ENCODE data around the gene RREB1. TPM values are rescaled to one million over a fixed set of nuclear protein-coding genes. Genes with fewer than 3 reads are reported as not detected.

RREB1 gene
- total RNA-seq, 1 experiment from 2014 or later = 51.1 TPM

GRCh38 chr6:7180751-7181150 is 73.0 kb downstream of the RREB1 start:
- no peaks in the 10 kb centered on the region for H3K27me3 Mint-ChIP-seq (ENCODE audit: insufficient read depth, unreplicated experiment)
- H3K27me3 ChIP-seq (replicated peaks; ENCODE audit: control insufficient read depth, insufficient read depth, low read length) = no peaks in the 10 kb centered on the region
- H3K4me3 ChIP-seq (ENCODE audit: low read depth, low read length) = no peak overlapping the region
- ChIA-PET POLR2A (no interaction called here), CTCF (no interaction called here)
- DNase-seq = no peak
- H3K4me1 ChIP-seq = no peaks in the 10 kb centered on the region
- no peaks in the 10 kb centered on the region for H3K9me3 Mint-ChIP-seq (ENCODE audit: unreplicated experiment)
- no peaks in the 10 kb centered on the region for H3K9me3 ChIP-seq
- no peaks in the 10 kb centered on the region for H3K4me1 Mint-ChIP-seq (ENCODE audit: low read depth, unreplicated experiment)
- peaks cover 3% of the 10 kb centered on the region; the same call in 1 of the 2 replicates for H3K36me3 ChIP-seq (ENCODE audit: control insufficient read depth, insufficient read depth, low read length)
- intact Hi-C loops (cut with micrococcal nuclease; ENCODE audit: unreplicated experiment) = no loop called here
- H3K36me3 Mint-ChIP-seq (ENCODE audit: insufficient read depth, unreplicated experiment) = peaks cover 61% of the 10 kb centered on the region
- no peak overlapping the region for H3K27ac Mint-ChIP-seq (ENCODE audit: unreplicated experiment)
- no peak overlapping the region for H3K4me3 Mint-ChIP-seq (ENCODE audit: unreplicated experiment)
- TF ChIP-seq CTCF (IDR thresholded peaks at IDR 0.05; ENCODE audit: insufficient read depth in 1 of 2, low read depth in 1 of 2, low read length in 1 of 2, severe bottlenecking in 1 of 2, unreplicated experiment in 1 of 2) = no peak
- no TSS peak for BruUV-seq (replicated peaks)

- H3K36me3 ChIP-seq (ENCODE audit: control insufficient read depth, insufficient read depth, low read length) = peaks cover 3% of the 10 kb centered on the region; the same call in 1 of the 2 replicates
- Mint-ChIP-seq H3K4me3 (ENCODE audit: unreplicated experiment) (no peak overlapping the region), H3K27ac (ENCODE audit: unreplicated experiment) (no peak overlapping the region), H3K4me1 (ENCODE audit: low read depth, unreplicated experiment) (no peaks in the 10 kb centered on the region), H3K9me3 (ENCODE audit: unreplicated experiment) (no peaks in the 10 kb centered on the region), H3K36me3 (ENCODE audit: insufficient read depth, unreplicated experiment) (peaks cover 58% of the 10 kb centered on the region), H3K27me3 (ENCODE audit: insufficient read depth, unreplicated experiment) (no peaks in the 10 kb centered on the region)
- ChIA-PET POLR2A (no interaction called here), CTCF (no interaction called here)
- no TSS peak for BruUV-seq (replicated peaks)
- no peak for TF ChIP-seq CTCF (IDR thresholded peaks at IDR 0.05; ENCODE audit: insufficient read depth in 1 of 2, low read depth in 1 of 2, low read length in 1 of 2, severe bottlenecking in 1 of 2, unreplicated experiment in 1 of 2)
- no peak for DNase-seq
- intact Hi-C loops (cut with micrococcal nuclease; ENCODE audit: unreplicated experiment) = no loop called here
- no peak overlapping the region for H3K4me3 ChIP-seq (ENCODE audit: low read depth, low read length)
- H3K27me3 ChIP-seq (replicated peaks; ENCODE audit: control insufficient read depth, insufficient read depth, low read length) = no peaks in the 10 kb centered on the region
- no peaks in the 10 kb centered on the region for H3K9me3 ChIP-seq
- no peaks in the 10 kb centered on the region for H3K4me1 ChIP-seq
Measured at GRCh38 chr6:7183707-7184106, 75.9 kb downstream of the RREB1 start.

GRCh38 chr6:7184502-7184901 is 76.7 kb downstream of the RREB1 start:
- H3K4me3 Mint-ChIP-seq (ENCODE audit: unreplicated experiment) = no peak overlapping the region
- BruUV-seq (replicated peaks) = no TSS peak
- intact Hi-C loops (cut with micrococcal nuclease; ENCODE audit: unreplicated experiment) = no loop called here
- H3K9me3 Mint-ChIP-seq (ENCODE audit: unreplicated experiment) = no peaks in the 10 kb centered on the region
- Histone ChIP-seq H3K27me3 (replicated peaks; ENCODE audit: control insufficient read depth, insufficient read depth, low read length) (no peaks in the 10 kb centered on the region), H3K4me1 (no peaks in the 10 kb centered on the region), H3K9me3 (no peaks in the 10 kb centered on the region), H3K4me3 (ENCODE audit: low read depth, low read length) (no peak overlapping the region), H3K36me3 (ENCODE audit: control insufficient read depth, insufficient read depth, low read length) (peaks cover 3% of the 10 kb centered on the region; the same call in 1 of the 2 replicates)
- H3K27ac Mint-ChIP-seq (ENCODE audit: unreplicated experiment) = no peak overlapping the region
- ChIA-PET CTCF (no interaction called here), POLR2A (no interaction called here)
- DNase-seq = no peak
- no peaks in the 10 kb centered on the region for H3K4me1 Mint-ChIP-seq (ENCODE audit: low read depth, unreplicated experiment)
- no peaks in the 10 kb centered on the region for H3K27me3 Mint-ChIP-seq (ENCODE audit: insufficient read depth, unreplicated experiment)
- peaks cover 56% of the 10 kb centered on the region for H3K36me3 Mint-ChIP-seq (ENCODE audit: insufficient read depth, unreplicated experiment)
- no peak for TF ChIP-seq CTCF (IDR thresholded peaks at IDR 0.05; ENCODE audit: insufficient read depth in 1 of 2, low read depth in 1 of 2, low read length in 1 of 2, severe bottlenecking in 1 of 2, unreplicated experiment in 1 of 2)

Measured in Caco-2 (cell line).